Adipocyte (in vitro differentiated cells): ENCODE results near the gene NBAS.
"Not testable (repeated sequence)": the region's sequence is repeated elsewhere in the genome, so short reads cannot be mapped to it uniquely, and the experiment has no call there.

Experiments
- DNase-seq: peaks from one replicate; pipeline ENCODE4 v3.0.0-alpha.2; 2015; ENCODE audit warnings: low read depth
- H3K27me3 ChIP-seq: replicated peaks from 2 replicates; pipeline ENCODE4 v1.7.0; 2013; ENCODE audit warnings: mild to moderate bottlenecking, low read length, moderate library complexity; ENCODE audit not compliant: control insufficient read depth, insufficient read depth
- H3K36me3 ChIP-seq: 2 replicates; pipeline ENCODE4 v1.7.0; 2013; ENCODE audit warnings: low read length, mild to moderate bottlenecking, moderate library complexity; ENCODE audit not compliant: control insufficient read depth, insufficient read depth, severe bottlenecking
- H3K4me1 ChIP-seq: 2 replicates; pipeline ENCODE4 v1.7.0; 2013; ENCODE audit warnings: mild to moderate bottlenecking, low read length, moderate library complexity; ENCODE audit not compliant: control insufficient read depth, insufficient read depth
- H3K4me3 ChIP-seq: 2 replicates; pipeline ENCODE4 v1.7.0; 2013; ENCODE audit warnings: mild to moderate bottlenecking, low read length, moderate library complexity
- H3K9ac ChIP-seq: 2 replicates; pipeline ENCODE4 v1.7.0; 2013; ENCODE audit warnings: mild to moderate bottlenecking, low read length, moderate library complexity
- H3K9me3 ChIP-seq: 2 replicates; pipeline ENCODE4 v1.7.0; 2013; ENCODE audit warnings: mild to moderate bottlenecking, low read length, moderate library complexity; ENCODE audit not compliant: control insufficient read depth

The NBAS gene

DNA sequence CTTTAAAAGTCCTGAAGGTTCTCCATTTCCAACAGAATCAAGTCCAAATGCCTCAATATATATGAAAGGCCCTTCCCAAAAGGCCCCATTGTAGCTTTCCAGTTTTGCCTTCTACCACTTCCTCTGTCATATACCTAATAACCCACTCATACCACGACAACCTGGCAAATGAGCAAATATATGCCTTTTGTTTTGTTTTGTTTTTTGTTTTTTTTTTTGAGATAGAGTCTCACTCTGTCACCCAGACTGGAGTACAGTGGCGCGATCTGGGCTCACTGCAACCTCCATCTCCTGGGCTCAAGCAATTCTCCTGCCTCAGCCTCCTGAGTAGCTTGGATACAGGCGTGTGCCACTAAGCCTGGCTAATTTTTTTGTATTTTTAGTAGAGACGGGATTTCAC lies 20.6 kb downstream of the NBAS start:
- not testable (repeated sequence) for H3K9me3 ChIP-seq, H3K4me1 ChIP-seq, H3K4me3 ChIP-seq, H3K9ac ChIP-seq, H3K27me3 ChIP-seq, DNase-seq
- H3K36me3 ChIP-seq, result peaks cover 33% of the 10 kb centered on the region

DNA sequence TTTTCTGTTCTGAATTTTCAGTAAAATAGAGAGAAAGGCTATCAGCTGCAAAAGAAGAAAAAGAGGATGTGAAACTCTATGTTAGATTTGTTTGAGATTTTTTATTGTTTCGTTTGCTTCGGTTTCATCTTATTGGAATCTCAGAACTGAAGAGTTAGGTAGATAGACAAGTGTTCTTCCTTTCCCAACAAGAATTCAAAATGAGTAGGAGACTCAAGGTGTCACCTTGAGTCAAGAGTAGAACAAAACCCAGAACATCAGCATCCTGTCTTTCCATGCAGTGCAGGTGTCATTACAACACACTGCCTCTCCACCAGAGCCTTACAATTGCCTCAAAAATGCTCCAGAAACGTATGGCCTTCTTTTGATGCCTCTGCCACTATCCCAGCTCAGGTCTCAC lies 21.1 kb downstream of the NBAS start:
- H3K27me3 ChIP-seq, result no peaks in the 10 kb centered on the region
- DNase-seq, result no peak
- H3K9ac ChIP-seq, result no peak overlapping the region
- no peaks in the 10 kb centered on the region for H3K4me1 ChIP-seq
- H3K4me3 ChIP-seq, result no peak overlapping the region
- H3K9me3 ChIP-seq, result no peaks in the 10 kb centered on the region
- peaks cover 33% of the 10 kb centered on the region for H3K36me3 ChIP-seq

DNA sequence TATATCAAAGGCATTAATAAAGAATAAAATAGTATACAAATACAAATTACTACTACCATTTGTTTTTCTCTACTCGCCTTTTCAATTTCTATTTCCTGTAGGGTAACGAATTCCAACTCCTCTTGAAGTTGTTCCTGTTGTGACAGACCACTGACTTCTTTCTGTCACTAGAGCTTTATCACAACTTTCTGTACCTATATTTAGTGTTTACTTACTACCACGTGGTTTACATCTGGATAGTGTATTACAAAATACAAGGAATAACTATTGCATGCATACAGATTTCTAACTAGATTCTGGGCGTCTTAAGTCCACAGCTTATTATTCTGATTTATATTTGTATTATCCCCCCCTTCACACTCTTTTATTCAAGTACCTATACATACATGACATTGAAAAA lies 22.3 kb downstream of the NBAS start:
- no peak for DNase-seq
- Histone ChIP-seq H3K9me3 (no peaks in the 10 kb centered on the region), H3K9ac (no peak overlapping the region), H3K27me3 (no peaks in the 10 kb centered on the region), H3K36me3 (peaks cover 40% of the 10 kb centered on the region), H3K4me1 (no peaks in the 10 kb centered on the region), H3K4me3 (no peak overlapping the region)

DNA sequence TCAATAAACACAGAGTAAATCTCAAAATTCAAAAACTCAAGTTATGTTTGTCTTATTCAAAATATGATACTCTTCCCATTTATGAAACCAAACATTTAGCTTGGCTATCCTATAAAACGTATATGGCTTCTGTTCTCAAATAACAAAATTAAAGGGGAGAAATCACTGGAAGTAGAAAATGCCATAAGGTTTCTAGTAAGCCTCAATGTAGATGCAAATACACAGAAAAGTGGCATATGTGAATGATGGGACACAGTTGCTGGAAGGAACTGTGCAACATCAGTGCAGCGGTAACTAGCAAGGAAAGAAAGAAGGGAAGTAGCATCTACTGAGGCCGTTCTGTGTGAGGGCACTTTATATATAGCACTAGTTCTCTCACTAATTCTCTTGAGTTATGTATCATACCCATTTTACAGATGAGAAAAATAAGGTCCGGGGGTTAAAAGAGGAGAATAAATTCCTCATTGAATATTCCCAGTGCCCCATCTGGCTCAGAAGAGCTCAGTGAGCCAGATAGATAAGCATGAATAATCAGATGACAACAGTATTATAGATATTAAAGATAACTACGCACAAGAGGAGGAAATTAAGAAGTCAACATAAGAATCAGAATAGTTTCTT lies 27.2 kb downstream of the NBAS start:
- H3K4me1 ChIP-seq, result no peaks in the 10 kb centered on the region
- no peak overlapping the region for H3K4me3 ChIP-seq
- H3K9ac ChIP-seq, result no peak overlapping the region
- no peak for DNase-seq
- no peaks in the 10 kb centered on the region for H3K27me3 ChIP-seq
- H3K36me3 ChIP-seq, result peaks cover 53% of the 10 kb centered on the region
- H3K9me3 ChIP-seq, result no peaks in the 10 kb centered on the region

DNA sequence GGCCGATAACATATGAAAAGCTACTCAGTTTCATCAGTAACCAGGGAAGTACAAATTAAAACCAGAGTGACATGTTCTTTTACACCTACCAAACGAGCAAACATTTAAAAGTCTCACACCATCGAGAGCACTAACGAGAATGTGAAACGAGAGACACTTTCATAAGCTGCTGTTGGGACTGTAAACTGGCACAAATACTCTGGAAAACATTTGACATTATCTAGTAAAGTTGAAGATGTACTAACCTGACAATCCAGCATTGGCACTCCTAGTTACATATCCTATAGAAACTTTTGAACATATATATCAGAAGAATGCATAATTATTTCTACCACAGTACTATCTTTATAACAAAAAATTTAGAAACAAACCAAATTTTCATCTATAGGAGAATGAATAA lies 28.1 kb downstream of the NBAS start:
- no peak for DNase-seq
- Histone ChIP-seq H3K36me3 (peaks cover 45% of the 10 kb centered on the region), H3K9ac (no peak overlapping the region), H3K4me1 (no peaks in the 10 kb centered on the region), H3K4me3 (no peak overlapping the region), H3K9me3 (no peaks in the 10 kb centered on the region), H3K27me3 (no peaks in the 10 kb centered on the region)

DNA sequence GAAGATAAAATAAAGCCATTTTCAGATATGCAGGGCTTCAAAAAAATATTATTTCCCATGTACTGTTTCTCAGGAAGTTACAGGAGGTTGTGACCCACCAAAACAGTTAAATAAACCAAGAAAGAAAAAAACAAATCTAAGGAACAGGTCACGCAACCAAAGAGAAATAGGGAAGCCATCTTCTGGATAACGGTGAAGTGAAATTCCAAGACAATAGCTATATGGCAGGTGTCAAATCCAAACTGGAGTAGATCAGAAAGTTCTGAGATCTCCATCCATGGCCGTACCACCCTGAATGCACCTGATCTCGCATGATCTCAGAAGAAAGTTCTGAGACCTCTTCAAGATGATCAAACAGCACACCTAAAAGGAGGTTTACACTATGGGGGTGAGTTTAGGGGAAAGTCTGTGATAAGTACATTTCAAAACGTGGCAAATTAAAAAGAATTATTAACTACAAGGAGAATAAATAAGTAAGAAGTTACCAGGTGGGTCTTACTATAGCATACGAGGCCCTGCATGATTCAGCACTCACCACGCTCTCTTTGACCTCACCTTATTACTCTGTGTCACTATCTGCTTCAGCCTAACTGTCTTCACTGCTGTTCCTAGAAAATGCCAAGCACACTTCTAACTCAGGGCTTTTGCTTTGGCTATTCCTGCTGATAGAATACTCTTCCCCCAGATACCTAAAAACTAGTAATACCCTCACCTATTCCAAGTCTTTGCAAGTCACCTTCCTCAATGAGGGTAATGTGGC lies 29.9 kb downstream of the NBAS start:
- Histone ChIP-seq H3K9ac (no peak overlapping the region), H3K36me3 (peaks cover 53% of the 10 kb centered on the region), H3K4me3 (no peak overlapping the region), H3K27me3 (no peaks in the 10 kb centered on the region), H3K9me3 (no peaks in the 10 kb centered on the region), H3K4me1 (no peaks in the 10 kb centered on the region)
- DNase-seq, result no peak

DNA sequence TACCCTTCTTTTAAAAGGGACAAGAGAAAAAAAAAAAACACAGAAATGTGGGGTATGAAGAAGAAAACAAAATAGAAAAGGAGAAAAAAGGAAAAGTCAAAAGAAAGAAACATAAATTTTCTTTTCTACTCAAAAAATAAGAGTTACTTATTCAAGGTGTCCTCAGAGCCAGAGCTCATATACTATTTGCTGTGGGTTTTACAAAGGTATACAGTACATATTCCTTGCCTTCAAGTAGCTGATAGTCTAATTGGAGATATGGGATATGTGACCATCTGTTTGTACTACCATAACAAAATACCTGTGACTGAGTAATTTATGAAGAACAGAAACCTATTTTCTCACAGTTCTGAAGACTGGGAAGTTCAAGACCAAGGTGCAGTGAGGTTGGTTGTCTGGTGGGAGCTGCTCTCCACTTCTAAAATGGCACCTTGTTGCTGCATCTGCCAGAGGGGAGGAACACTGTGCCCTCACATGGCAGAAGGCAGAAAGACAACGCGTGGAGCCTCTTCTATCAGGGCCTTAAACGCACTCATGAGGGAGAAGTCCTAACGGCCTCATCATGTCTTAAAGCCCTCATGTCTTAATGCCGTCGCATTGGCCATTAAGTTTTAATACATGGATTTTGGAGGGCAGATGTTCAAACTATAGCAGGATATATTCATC lies 33.9 kb downstream of the NBAS start:
- Histone ChIP-seq H3K4me3 (no peak overlapping the region), H3K27me3 (no peaks in the 10 kb centered on the region), H3K9ac (no peak overlapping the region), H3K9me3 (no peaks in the 10 kb centered on the region), H3K36me3 (peaks cover 51% of the 10 kb centered on the region), H3K4me1 (no peaks in the 10 kb centered on the region)
- DNase-seq, result no peak

DNA sequence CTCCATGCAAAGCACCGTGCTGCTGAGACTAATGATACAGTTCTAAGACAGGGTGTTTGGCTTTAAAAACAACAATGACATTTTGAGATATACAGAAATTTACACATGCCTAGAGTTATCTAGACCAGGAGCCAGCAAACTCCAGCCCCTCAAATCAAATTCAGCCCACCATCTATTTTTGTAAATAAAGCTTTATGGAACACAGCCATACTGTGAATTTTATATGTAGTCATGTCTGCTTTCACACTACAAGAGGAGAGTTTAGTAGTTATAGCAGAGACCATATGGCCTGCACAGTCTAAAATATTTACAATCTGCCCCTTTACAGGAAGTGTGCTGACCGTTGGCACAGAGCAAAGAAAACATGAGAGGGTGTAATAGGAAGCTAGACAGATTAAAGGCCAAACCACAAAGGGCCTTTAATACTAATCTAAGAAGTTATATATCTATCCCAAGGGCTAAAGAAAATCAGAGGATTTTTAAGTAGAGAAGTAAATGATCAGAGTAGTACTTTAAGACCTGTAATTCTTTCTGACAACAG lies 39.4 kb downstream of the NBAS start:
- Histone ChIP-seq H3K9ac (no peak overlapping the region), H3K4me1 (no peaks in the 10 kb centered on the region), H3K4me3 (no peak overlapping the region), H3K27me3 (no peaks in the 10 kb centered on the region), H3K9me3 (no peaks in the 10 kb centered on the region), H3K36me3 (peaks cover 27% of the 10 kb centered on the region)
- DNase-seq, result no peak

DNA sequence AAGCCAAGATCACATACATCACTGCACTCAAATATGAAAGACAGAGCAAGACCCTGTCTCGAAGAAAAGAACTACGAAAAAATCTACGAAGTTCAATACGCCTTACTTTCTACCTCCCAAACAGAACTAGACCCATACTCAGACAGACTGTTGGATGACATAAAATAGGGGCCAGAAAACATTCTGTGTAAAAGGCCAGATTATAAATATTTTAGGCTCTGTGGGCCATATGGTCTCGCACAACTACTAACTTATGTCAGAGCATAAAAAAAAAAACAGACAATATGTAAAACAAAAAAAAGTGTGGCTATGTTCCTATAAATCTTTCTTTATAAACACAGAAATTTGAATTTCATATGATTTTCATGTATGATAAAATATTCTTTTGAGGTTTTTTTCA lies 40.8 kb downstream of the NBAS start:
- H3K4me1 ChIP-seq, result no peaks in the 10 kb centered on the region
- no peak for DNase-seq
- no peaks in the 10 kb centered on the region for H3K27me3 ChIP-seq
- peaks cover 14% of the 10 kb centered on the region for H3K36me3 ChIP-seq
- no peak overlapping the region for H3K4me3 ChIP-seq
- no peak overlapping the region for H3K9ac ChIP-seq
- H3K9me3 ChIP-seq, result no peaks in the 10 kb centered on the region

DNA sequence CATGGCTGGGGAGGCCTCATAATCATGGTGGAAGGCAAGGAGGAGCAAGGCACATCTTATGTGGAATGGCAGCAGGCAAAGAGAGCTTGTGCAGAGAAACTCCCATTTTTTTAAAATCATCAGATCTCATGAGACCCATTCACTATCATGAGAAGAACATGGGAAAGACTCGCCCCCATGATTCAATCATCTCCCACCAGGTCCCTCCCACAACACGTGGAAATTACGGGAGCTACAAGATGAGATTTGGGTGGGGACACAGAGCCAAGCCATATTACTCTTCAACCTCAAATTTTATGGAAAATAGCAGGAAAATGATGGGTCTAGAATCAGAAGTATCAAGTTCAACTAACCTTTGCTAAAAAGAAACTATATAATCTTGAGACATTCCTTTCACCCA lies 42.4 kb downstream of the NBAS start:
- not testable (repeated sequence) for H3K9ac ChIP-seq, H3K9me3 ChIP-seq, H3K36me3 ChIP-seq, H3K4me1 ChIP-seq, H3K4me3 ChIP-seq, H3K27me3 ChIP-seq, DNase-seq

DNA sequence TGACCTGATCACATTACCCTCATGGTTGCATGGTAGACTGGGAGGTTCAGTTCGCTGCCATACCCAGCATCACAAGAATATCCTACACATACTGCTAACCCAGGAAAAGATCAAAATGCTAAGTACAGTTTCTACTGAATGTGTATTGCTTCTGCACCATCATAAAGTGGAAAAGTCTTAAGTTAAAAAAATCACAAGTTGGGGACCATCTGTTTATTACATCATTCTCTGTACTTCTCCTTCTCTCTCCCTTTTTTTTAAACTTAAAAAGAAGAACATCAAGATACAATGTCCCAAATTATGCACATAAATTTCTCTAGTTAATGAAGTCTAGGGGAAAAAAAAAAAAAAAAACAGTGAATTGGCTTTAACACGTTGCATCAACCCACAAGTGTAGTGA lies 43.3 kb downstream of the NBAS start:
- H3K9me3 ChIP-seq, result no peaks in the 10 kb centered on the region
- DNase-seq, result no peak
- peaks cover 17% of the 10 kb centered on the region for H3K36me3 ChIP-seq
- no peak overlapping the region for H3K4me3 ChIP-seq
- no peak overlapping the region for H3K9ac ChIP-seq
- H3K4me1 ChIP-seq, result no peaks in the 10 kb centered on the region
- H3K27me3 ChIP-seq, result no peaks in the 10 kb centered on the region
